RWPE2 (cell line): ENCODE results near the gene SLC7A6OS.
A peak's percentile ranks its signal among the peaks of the same experiment; 100 is the strongest.

Experiments
- ATAC-seq: fragments of 200-7000 bp; cut with Tn5 transposase; 3 replicates; pipeline ENCODE4 v1.9.1; 2021; ENCODE audit warnings: low read depth
- DNase-seq: peaks from one replicate; pipeline ENCODE4 v3.0.0-alpha.2; 2020; ENCODE audit warnings: low spot score
- H3K27ac ChIP-seq: fragments of 450-650 bp; 2 replicates; pipeline ENCODE4 v1.5.1; 2017; ENCODE audit warnings: mild to moderate bottlenecking; ENCODE audit not compliant: poor library complexity, severe bottlenecking
- H3K27me3 ChIP-seq: fragments of 250-450 bp; sonication (Bioruptor Pico); 2 replicates; pipeline ENCODE4 v1.5.1; 2021; ENCODE audit warnings: mild to moderate bottlenecking, moderate library complexity; ENCODE audit not compliant: insufficient read depth, poor library complexity, severe bottlenecking
- H3K36me3 ChIP-seq: fragments of 250-450 bp; sonication (Bioruptor Pico); 2 replicates; pipeline ENCODE4 v1.5.1; 2020; ENCODE audit warnings: low read depth, mild to moderate bottlenecking, moderate library complexity
- H3K4me1 ChIP-seq: fragments of 250-450 bp; sonication (Bioruptor Pico); 2 replicates; pipeline ENCODE4 v1.5.1; 2021; ENCODE audit warnings: mild to moderate bottlenecking, moderate library complexity; ENCODE audit not compliant: insufficient read depth, poor library complexity, severe bottlenecking
- H3K4me3 ChIP-seq: fragments of 250-450 bp; sonication (Bioruptor Pico); 2 replicates; pipeline ENCODE4 v1.5.1; 2021; ENCODE audit warnings: mild to moderate bottlenecking, moderate library complexity; ENCODE audit not compliant: severe bottlenecking
- H3K9me3 ChIP-seq: fragments of 250-450 bp; sonication (Bioruptor Pico); 2 replicates; pipeline ENCODE4 v1.5.1; 2021; ENCODE audit warnings: mild to moderate bottlenecking, moderate library complexity; ENCODE audit not compliant: severe bottlenecking
- CTCF ChIP-seq: fragments of 450-650 bp; IDR thresholded peaks from one replicate; pipeline ENCODE4 v1.5.1; 2017; ENCODE audit warnings: mild to moderate bottlenecking, moderate library complexity; ENCODE audit not compliant: poor library complexity, severe bottlenecking

The SLC7A6OS gene

GRCh38 chr16:68300734-68301459 is 9.8 kb downstream of the SLC7A6OS start:
- H3K4me3 ChIP-seq, result no peak overlapping the region
- no peak for DNase-seq

DNA sequence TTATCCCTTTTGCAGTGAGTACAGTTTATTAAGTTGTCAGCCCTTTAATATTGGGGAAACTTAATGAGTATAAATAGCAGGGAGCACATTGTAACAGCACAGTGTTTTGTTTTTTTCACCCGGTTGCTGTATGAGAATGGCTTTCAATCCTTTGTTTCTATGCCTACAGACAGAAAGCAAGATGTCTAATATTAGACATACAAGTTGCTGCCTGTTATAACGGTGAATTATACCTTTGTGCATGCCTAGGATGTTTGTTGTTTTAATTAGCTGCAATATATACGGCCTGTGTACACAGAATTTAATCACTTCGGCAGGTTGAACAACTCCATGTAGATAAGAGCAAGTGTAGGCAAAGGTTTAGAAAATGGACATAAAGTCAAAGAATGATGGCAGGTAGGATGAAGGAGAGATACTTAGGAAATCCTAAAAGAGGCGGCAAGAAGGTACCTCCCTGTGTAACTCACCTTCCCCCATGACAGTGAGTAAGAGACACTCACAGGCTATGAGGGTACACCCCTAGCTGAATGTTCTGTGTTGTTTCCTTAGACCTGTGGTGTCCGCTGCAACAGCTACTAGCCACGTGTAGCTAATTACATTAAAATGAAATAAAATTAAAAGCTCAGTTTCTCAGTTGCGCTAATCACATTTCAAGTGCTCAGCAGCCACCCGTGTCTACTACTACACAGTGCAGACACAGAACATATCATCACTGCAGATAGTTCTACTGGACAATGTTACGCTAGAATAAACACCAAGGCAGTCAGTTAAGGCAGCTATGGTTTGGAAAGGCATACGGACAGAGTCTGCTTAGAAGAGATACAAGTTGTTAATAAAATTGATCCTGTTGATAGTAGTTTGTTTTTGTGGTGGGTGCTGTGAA is 10.9 kb downstream of the SLC7A6OS start:
- TF ChIP-seq CTCF, result no peak
- no peaks in the 10 kb centered on the region for H3K9me3 ChIP-seq
- no peaks in the 10 kb centered on the region for H3K27me3 ChIP-seq
- H3K27ac ChIP-seq, result peak overlapping the region; percentile 59
- peaks cover 25% of the 10 kb centered on the region for H3K4me1 ChIP-seq
- DNase-seq, result no peak
- ATAC-seq, result peak; percentile 42; the same call in 2 of the 3 replicates
- peaks cover 95% of the 10 kb centered on the region for H3K36me3 ChIP-seq
- H3K4me3 ChIP-seq, result no peak overlapping the region

More at GRCh38 chr16:68300734-68301459, 9.8 kb downstream of the SLC7A6OS start:
- ATAC-seq, result no peak
- no peaks in the 10 kb centered on the region for H3K27me3 ChIP-seq
- H3K4me1 ChIP-seq, result peaks cover 25% of the 10 kb centered on the region
- no peaks in the 10 kb centered on the region for H3K9me3 ChIP-seq
- H3K27ac ChIP-seq, result peak overlapping the region; percentile 59
- peaks cover 93% of the 10 kb centered on the region for H3K36me3 ChIP-seq
- no peak for TF ChIP-seq CTCF

DNA sequence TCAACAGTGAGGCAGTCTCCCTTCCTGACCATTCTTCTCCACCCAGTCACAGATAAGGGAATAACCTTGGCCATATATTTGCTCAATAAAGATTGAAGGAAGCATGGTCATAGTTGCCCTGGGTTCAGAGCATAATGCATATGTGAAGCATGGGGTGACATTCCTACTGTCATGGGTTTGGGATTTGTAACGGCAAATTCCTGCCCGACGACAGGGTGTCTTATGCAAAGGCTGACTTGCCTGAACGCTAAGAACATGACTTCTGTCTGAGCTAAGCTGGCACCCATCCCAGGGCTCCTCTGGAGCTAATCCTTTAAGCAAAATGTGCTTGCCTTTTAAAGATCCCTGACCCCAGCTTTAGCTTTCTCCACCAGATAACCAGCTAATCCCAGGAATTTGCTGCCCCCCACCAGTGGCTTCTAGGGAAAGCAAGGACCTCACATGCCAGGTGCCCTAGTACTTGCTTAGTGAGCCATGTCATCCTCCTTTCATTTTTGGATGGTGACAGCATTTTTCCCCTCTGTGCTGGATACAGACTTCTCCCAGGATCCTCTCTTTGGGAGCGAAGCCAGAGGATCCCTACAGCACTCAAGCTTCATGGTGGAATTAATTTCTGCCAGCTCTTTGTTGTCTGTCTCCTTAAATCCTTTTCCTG is 11.7 kb downstream of the SLC7A6OS start:
- Histone ChIP-seq H3K36me3 (peaks cover 95% of the 10 kb centered on the region), H3K27me3 (no peaks in the 10 kb centered on the region), H3K4me3 (no peak overlapping the region), H3K9me3 (no peaks in the 10 kb centered on the region), H3K27ac (peak overlapping the region; percentile 59), H3K4me1 (peaks cover 25% of the 10 kb centered on the region)
- TF ChIP-seq CTCF, result no peak
- peak; percentile 51 for ATAC-seq
- no peak for DNase-seq

DNA sequence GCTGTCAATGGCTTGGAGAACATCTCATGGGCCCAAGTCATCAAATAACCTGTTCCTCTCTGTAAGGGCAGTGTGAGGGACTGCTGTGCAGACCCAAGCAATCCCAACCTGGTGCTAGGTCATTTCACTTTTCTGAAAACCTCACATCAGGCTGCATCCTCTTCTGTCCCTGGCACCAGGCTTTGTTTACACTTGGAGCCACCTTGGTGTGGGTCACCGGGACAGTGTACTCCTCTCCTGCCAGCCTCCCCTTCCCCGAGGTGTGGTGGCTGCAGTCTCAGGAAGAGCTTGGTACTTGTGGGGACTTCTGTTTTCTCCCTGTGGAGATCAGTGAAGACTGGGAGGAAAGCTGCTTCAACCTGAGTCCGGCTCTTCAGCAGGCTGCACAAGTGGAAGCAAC is 12.4 kb downstream of the SLC7A6OS start:
- no peak for TF ChIP-seq CTCF
- Histone ChIP-seq H3K9me3 (no peaks in the 10 kb centered on the region), H3K27ac (peak overlapping the region; percentile 59), H3K36me3 (peaks cover 93% of the 10 kb centered on the region), H3K4me3 (no peak overlapping the region), H3K27me3 (no peaks in the 10 kb centered on the region), H3K4me1 (peaks cover 25% of the 10 kb centered on the region)
- no peak; the same call in 2 of the 3 replicates for ATAC-seq
- DNase-seq, result no peak
